ENCODE data around the gene SLC2A11. TPM values are rescaled to one million over a fixed set of nuclear protein-coding genes. Genes with fewer than 3 reads are reported as not detected.

Gene SLC2A11
- total and polyA plus RNA-seq, 4 donors: 3.4 to 9.0 (median 4.3) TPM

- Histone ChIP-seq H3K36me3 (ENCODE audit: control insufficient read depth in 4 of 4, insufficient read depth in 3 of 4, low read depth in 1 of 4, low read length in 3 of 4) (peaks cover 0 to 1% (median 0%) of the 10 kb centered on the region in 4 donors), H3K27ac (ENCODE audit: low read depth in 1 of 2, low read length in 2 of 2) (no peak overlapping the region), H3K4me1 (ENCODE audit: control insufficient read depth in 4 of 4, insufficient read depth in 4 of 4, low read length in 3 of 4) (peaks cover 6 to 13% (median 11%) of the 10 kb centered on the region in 4 donors), H3K27me3 (ENCODE audit: control insufficient read depth in 4 of 4, insufficient read depth in 4 of 4, low read length in 3 of 4) (no peaks in the 10 kb centered on the region), H3K9ac (ENCODE audit: low read depth in 1 of 2, low read length in 2 of 2) (no peak overlapping the region), H3K4me3 (ENCODE audit: low read depth in 1 of 3, low read length in 3 of 3) (no peak overlapping the region), H3K9me3 (ENCODE audit: control insufficient read depth in 4 of 4, low read length in 3 of 4) (no peaks in the 10 kb centered on the region)
- 84% methylated on average over 11 of the region's 11 CpGs for WGBS
- TF ChIP-seq HNF4A (conservative IDR thresholded peaks at IDR 0.05) (no peak), REST (IDR thresholded peaks at IDR 0.05) (no peak), RAD21 (IDR thresholded peaks at IDR 0.05) (peak; percentile 55 to 59), GABPA (IDR thresholded peaks at IDR 0.05 in 1 of 2, conservative IDR thresholded peaks at IDR 0.05 in 1 of 2) (no peak)
- TF ChIP-seq, protein P1, sequence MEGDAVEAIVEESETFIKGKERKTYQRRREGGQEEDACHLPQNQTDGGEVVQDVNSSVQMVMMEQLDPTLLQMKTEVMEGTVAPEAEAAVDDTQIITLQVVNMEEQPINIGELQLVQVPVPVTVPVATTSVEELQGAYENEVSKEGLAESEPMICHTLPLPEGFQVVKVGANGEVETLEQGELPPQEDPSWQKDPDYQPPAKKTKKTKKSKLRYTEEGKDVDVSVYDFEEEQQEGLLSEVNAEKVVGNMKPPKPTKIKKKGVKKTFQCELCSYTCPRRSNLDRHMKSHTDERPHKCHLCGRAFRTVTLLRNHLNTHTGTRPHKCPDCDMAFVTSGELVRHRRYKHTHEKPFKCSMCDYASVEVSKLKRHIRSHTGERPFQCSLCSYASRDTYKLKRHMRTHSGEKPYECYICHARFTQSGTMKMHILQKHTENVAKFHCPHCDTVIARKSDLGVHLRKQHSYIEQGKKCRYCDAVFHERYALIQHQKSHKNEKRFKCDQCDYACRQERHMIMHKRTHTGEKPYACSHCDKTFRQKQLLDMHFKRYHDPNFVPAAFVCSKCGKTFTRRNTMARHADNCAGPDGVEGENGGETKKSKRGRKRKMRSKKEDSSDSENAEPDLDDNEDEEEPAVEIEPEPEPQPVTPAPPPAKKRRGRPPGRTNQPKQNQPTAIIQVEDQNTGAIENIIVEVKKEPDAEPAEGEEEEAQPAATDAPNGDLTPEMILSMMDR (IDR thresholded peaks at IDR 0.05; ENCODE audit: low read depth, low read length, missing input control): no peak
- no peak for DNase-seq (ENCODE audit: low spot score)
Observed at GRCh38 chr22:23888615-23889401, 31.1 kb downstream of the SLC2A11 start.

GRCh38 chr22:23889620-23890019 lies 31.9 kb downstream of the SLC2A11 start:
- peaks cover 0 to 1% (median 0%) of the 10 kb centered on the region in 4 donors for H3K36me3 ChIP-seq (ENCODE audit: control insufficient read depth in 4 of 4, insufficient read depth in 3 of 4, low read depth in 1 of 4, low read length in 3 of 4)
- H3K9ac ChIP-seq (ENCODE audit: low read depth in 1 of 2, low read length in 2 of 2): no peak overlapping the region
- H3K4me1 ChIP-seq (ENCODE audit: control insufficient read depth in 4 of 4, insufficient read depth in 4 of 4, low read length in 3 of 4): peaks cover 6 to 16% (median 13%) of the 10 kb centered on the region in 4 donors
- TF ChIP-seq TAF1 (conservative IDR thresholded peaks at IDR 0.05): no peak
- H3K27ac ChIP-seq (ENCODE audit: low read depth in 1 of 2, low read length in 2 of 2): no peak overlapping the region
- WGBS: 73% methylated on average over 5 of the region's 5 CpGs
- no peak overlapping the region for H3K4me3 ChIP-seq (ENCODE audit: low read depth in 1 of 3, low read length in 3 of 3)
- no peaks in the 10 kb centered on the region for H3K27me3 ChIP-seq (ENCODE audit: control insufficient read depth in 4 of 4, insufficient read depth in 4 of 4, low read length in 3 of 4)
- H3K9me3 ChIP-seq (ENCODE audit: control insufficient read depth in 4 of 4, low read length in 3 of 4): no peaks in the 10 kb centered on the region
- DNase-seq (ENCODE audit: low spot score): no peak

DNA sequence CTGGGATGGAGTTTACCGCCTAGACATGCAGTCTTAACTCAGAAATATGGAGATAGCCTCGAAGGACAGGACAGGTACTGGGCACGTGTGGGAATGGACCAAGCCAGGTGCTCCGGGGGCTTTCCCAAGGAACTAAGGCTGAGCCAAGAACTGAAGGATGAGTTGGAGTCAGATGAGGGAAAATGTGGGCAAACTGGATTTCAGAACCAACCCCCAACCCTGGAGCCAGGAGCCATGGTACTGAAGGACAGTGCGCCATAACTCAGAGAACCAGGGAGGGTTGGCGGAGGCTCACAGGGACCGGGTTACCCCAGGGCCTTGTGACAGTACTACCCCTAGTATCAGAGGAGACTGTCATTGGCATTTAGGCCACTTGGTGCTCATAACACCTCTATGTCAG lies 34.1 kb downstream of the SLC2A11 start:
- Histone ChIP-seq H3K36me3 (ENCODE audit: control insufficient read depth in 4 of 4, insufficient read depth in 3 of 4, low read depth in 1 of 4, low read length in 3 of 4) (peaks cover 0 to 3% (median 2%) of the 10 kb centered on the region in 4 donors), H3K9me3 (ENCODE audit: control insufficient read depth in 4 of 4, low read length in 3 of 4) (no peaks in the 10 kb centered on the region), H3K27ac (ENCODE audit: low read depth in 1 of 2, low read length in 2 of 2) (no peak overlapping the region), H3K27me3 (ENCODE audit: control insufficient read depth in 4 of 4, insufficient read depth in 4 of 4, low read length in 3 of 4) (no peaks in the 10 kb centered on the region), H3K4me1 (ENCODE audit: control insufficient read depth in 4 of 4, insufficient read depth in 4 of 4, low read length in 3 of 4) (peaks cover 11 to 29% (median 20%) of the 10 kb centered on the region in 4 donors), H3K9ac (ENCODE audit: low read depth in 1 of 2, low read length in 2 of 2) (no peak overlapping the region), H3K4me3 (ENCODE audit: low read depth in 1 of 3, low read length in 3 of 3) (no peak overlapping the region)
- TF ChIP-seq RXRA (IDR thresholded peaks at IDR 0.05) (no peak), YY1 (IDR thresholded peaks at IDR 0.05) (no peak), ATF3 (IDR thresholded peaks at IDR 0.05) (no peak), RAD21 (IDR thresholded peaks at IDR 0.05) (no peak), TAF1 (conservative IDR thresholded peaks at IDR 0.05) (no peak), GABPA (IDR thresholded peaks at IDR 0.05 in 1 of 2, conservative IDR thresholded peaks at IDR 0.05 in 1 of 2) (no peak)
- DNase-seq (ENCODE audit: low spot score): no peak
- 89% methylated on average over 7 of the region's 7 CpGs for WGBS

Measured in liver (tissue), 9 donors.